Colonic mucosa (tissue), 4 donors: ENCODE measurements around the gene CTDP1. TPM values are rescaled to one million over a fixed set of nuclear protein-coding genes. Genes with fewer than 3 reads are reported as not detected.
"Not testable (repeated sequence)": the region's sequence is repeated elsewhere in the genome, so short reads cannot be mapped to it uniquely, and the experiment has no call there.

Experiments
- DNase-seq: peaks from one replicate; pipeline ENCODE4 v3.0.0-alpha.2; 2020
- H3K27ac ChIP-seq: fragments of 200-600 bp; one replicate; pipeline ENCODE4 v1.8.0; 2021
- H3K27me3 ChIP-seq: fragments of 200-600 bp; one replicate; pipeline ENCODE4 v1.8.0; 2021
- H3K36me3 ChIP-seq: fragments of 200-600 bp; one replicate; pipeline ENCODE4 v1.8.0; 2021
- H3K4me1 ChIP-seq: fragments of 200-600 bp; one replicate; pipeline ENCODE4 v1.8.0; 2021; ENCODE audit warnings: mild to moderate bottlenecking
- H3K4me3 ChIP-seq: fragments of 200-600 bp; one replicate; pipeline ENCODE4 v1.8.0; 2021
- H3K9ac ChIP-seq, 2 donors: one replicate each; pipeline ENCODE4 v1.7.0; 2013; ENCODE audit warnings: control low read depth in 2 of 2, low read depth in 2 of 2, low read length in 2 of 2
- H3K9me3 ChIP-seq: fragments of 200-600 bp; one replicate; pipeline ENCODE4 v1.8.0; 2021
- CTCF ChIP-seq: fragments of 200-600 bp; IDR thresholded peaks from one replicate; pipeline ENCODE4 v1.8.0; 2022; ENCODE audit warnings: antibody characterized with exemption, mild to moderate bottlenecking
- intact Hi-C: fragments of 100-400 bp; cut with DNase I; formaldehyde crosslinking; loops from one replicate; pipeline ENCODE4 v1.14.1; 2022
- total RNA-seq, 2 donors: library from RNA; stranded (reverse); fragmentation: NEBNext Ultra II Directional in 1 of 2; extraction: Animal tissue kit (Norgen Biotek cat#: 25700) in 1 of 2; gene quantifications; one replicate each; pipeline ENCODE4 v1.2.1, GENCODE V29; 2021
- donor health status: healthy.
- donor health status: DM: no; HTN: no; CAD: no.
- donor health status: DM: no; HTN: no; CAD: no.

The CTDP1 gene
- total RNA-seq, 2 donors from 2014 or later = 34.7 to 36.9 TPM

GRCh38 chr18:79717555-79718074 is 38.0 kb downstream of the CTDP1 start:
- Histone ChIP-seq H3K36me3 (peaks cover 6% of the 10 kb centered on the region), H3K9me3 (no peaks in the 10 kb centered on the region), H3K27ac (no peak overlapping the region), H3K4me1 (no peaks in the 10 kb centered on the region), H3K4me3 (no peak overlapping the region), H3K27me3 (no peaks in the 10 kb centered on the region), H3K9ac (no peak overlapping the region)
- DNase-seq = no peak
- intact Hi-C loops = no loop called here
- no peak for TF ChIP-seq CTCF

DNA sequence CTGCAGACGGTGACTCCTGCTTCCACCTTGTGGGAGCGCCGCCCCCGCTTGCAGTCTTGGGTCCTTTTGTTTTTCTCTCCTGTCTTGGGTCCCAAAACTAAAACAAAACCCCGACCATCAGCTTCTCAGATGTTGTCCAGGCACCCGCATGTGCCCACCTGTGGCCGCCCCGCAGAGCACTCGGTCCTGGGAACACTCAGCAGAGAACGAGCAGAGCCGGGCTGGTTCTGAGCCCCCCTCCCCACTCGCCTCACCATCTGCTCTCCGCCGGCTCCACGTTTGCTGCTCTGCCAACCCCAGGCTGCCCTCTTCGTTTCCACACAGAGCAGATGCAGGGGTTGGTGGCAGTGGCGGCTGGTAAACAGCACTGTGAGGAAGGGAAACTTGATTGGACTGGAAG is 38.5 kb downstream of the CTDP1 start:
- peaks cover 6% of the 10 kb centered on the region for H3K36me3 ChIP-seq

DNA sequence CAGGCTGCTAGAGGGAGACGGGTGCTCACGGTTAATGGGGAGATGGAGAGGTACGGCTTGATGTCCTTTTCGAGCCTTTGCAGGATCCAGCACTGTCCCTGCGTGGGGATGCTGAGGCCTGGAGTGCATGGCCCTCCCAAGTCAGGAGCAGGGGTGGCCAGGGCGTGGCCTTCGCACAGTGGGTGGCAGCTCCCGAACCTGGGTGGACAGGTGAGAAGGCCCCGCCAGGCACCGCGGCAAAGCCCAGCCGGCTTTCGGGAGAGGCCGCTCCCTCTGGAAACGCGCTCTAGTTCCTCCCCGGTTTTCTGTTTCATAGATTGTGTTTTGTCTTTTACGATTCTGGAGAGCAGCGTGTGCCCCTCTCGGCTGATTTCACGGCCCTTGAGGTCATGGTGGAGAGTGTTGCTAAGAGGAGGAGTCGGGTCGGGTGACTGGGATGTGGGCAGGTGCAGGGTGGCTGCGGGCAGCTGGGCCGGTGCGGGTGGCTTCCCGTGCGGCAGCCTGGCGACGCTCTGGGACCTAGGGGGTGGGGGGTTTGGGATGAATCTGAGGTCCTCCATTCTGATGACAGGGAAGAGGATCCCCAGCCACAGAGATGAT is 39.4 kb downstream of the CTDP1 start:
- H3K9ac ChIP-seq = no peak overlapping the region
- peaks cover 6% of the 10 kb centered on the region for H3K36me3 ChIP-seq
- H3K4me1 ChIP-seq = no peaks in the 10 kb centered on the region
- intact Hi-C loops = no loop called here
- no peak for TF ChIP-seq CTCF
- DNase-seq = no peak
- no peaks in the 10 kb centered on the region for H3K9me3 ChIP-seq
- no peak overlapping the region for H3K4me3 ChIP-seq
- H3K27ac ChIP-seq = no peak overlapping the region
- H3K27me3 ChIP-seq = no peaks in the 10 kb centered on the region

More for the DNA sequence above, 38.5 kb downstream of the CTDP1 start:
- no peaks in the 10 kb centered on the region for H3K9me3 ChIP-seq
- no peak for TF ChIP-seq CTCF
- no peak overlapping the region for H3K9ac ChIP-seq
- H3K27me3 ChIP-seq = no peaks in the 10 kb centered on the region
- intact Hi-C loops = no loop called here
- DNase-seq = no peak
- no peaks in the 10 kb centered on the region for H3K4me1 ChIP-seq
- H3K4me3 ChIP-seq = no peak overlapping the region
- no peak overlapping the region for H3K27ac ChIP-seq

DNA sequence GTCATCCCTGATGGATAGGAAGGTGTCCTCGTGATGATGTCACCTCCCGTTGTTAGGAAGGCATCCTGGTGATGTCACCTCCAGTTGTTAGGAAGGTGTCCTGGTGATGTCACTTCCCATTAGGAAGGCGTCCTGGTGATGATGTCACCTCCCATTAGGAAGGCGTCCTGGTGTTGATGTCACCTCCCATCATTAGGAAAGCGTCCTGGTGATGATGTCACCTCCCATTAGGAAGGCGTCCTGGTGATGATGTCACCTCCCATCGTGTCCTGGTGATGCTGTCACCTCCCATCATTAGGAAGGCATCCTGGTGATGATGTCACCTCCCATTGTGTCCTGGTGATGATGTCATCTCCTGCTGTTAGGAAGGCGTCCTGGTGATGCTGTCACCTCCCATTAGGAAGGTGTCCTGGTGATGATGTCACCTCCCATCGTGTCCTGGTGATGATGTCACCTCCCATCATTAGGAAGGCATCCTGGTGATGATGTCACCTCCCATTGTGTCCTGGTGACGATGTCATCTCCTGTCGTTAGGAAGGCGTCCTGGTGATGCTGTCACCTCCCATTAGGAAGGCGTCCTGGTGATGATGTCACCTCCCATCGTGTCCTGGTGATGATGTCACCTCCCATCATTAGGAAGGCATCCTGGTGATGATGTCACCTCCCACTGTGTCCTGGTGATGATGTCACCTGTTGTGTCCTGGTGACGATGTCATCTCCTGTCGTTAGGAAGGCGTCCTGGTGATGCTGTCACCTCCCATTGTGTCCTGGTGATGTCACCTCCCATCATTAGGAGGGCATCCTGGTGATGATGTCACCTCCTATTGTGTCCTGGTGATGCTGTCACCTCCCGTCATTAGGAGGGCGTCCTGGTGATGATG is 40.1 kb downstream of the CTDP1 start:
- H3K9ac ChIP-seq, H3K4me1 ChIP-seq, H3K36me3 ChIP-seq, H3K9me3 ChIP-seq, H3K27ac ChIP-seq, intact Hi-C loops, H3K4me3 ChIP-seq, DNase-seq, H3K27me3 ChIP-seq: not testable (repeated sequence)

GRCh38 chr18:79720359-79720733 is 40.7 kb downstream of the CTDP1 start:
- TF ChIP-seq CTCF = no peak
- Histone ChIP-seq H3K27me3 (no peaks in the 10 kb centered on the region), H3K9ac (no peak overlapping the region), H3K27ac (no peak overlapping the region), H3K9me3 (no peaks in the 10 kb centered on the region), H3K36me3 (peaks cover 6% of the 10 kb centered on the region), H3K4me3 (no peak overlapping the region), H3K4me1 (no peaks in the 10 kb centered on the region)
- DNase-seq = no peak
- intact Hi-C loops = no loop called here

- H3K36me3 ChIP-seq = no peaks in the 10 kb centered on the region
- H3K9ac ChIP-seq = no peak overlapping the region
- no peak overlapping the region for H3K27ac ChIP-seq
- no peak for DNase-seq
- H3K4me1 ChIP-seq = no peaks in the 10 kb centered on the region
- H3K27me3 ChIP-seq = no peaks in the 10 kb centered on the region
- intact Hi-C loops = no loop called here
- TF ChIP-seq CTCF = no peak
- H3K9me3 ChIP-seq = no peaks in the 10 kb centered on the region
- no peak overlapping the region for H3K4me3 ChIP-seq
Measured at GRCh38 chr18:79723036-79723435, 43.4 kb downstream of the CTDP1 start.
